Measurements from ENCODE around the gene SKP1. TPM values are rescaled to one million over a fixed set of nuclear protein-coding genes. Genes with fewer than 3 reads are reported as not detected.
"Not testable (repeated sequence)": the region's sequence is repeated elsewhere in the genome, so short reads cannot be mapped to it uniquely, and the experiment has no call there.

SKP1 gene
- total RNA-seq, 1 experiment from 2014 or later = 715 TPM

GRCh38 chr5:134177369-134178095, 782 bp upstream of the SKP1 start:
- DNase-seq (ENCODE audit: low read depth) = no peak

GRCh38 chr5:134175921-134176510, 734 bp downstream of the SKP1 start:
- peak; percentile 39 for DNase-seq (ENCODE audit: low read depth)

- DNase-seq (ENCODE audit: low read depth) = peak; percentile 56
These were observed 1.6 kb downstream of the SKP1 start for GRCh38 chr5:134174841-134175839.

GRCh38 chr5:134171972-134172371, 4.8 kb downstream of the SKP1 start:
- DNase-seq (ENCODE audit: low read depth) = no peak

GRCh38 chr5:134162592-134162991, 14.2 kb downstream of the SKP1 start:
- DNase-seq (ENCODE audit: low read depth) = no peak

- no peak for DNase-seq (ENCODE audit: low read depth)
These were observed 15.0 kb downstream of the SKP1 start for GRCh38 chr5:134161513-134162395.

- DNase-seq (ENCODE audit: low read depth) = peak; percentile 23
These were observed 23.1 kb downstream of the SKP1 start for GRCh38 chr5:134153657-134154056.

GRCh38 chr5:134153241-134153640, 23.5 kb downstream of the SKP1 start:
- DNase-seq (ENCODE audit: low read depth) = no peak

GRCh38 chr5:134152173-134152832, 24.4 kb downstream of the SKP1 start:
- not testable (repeated sequence) for DNase-seq (ENCODE audit: low read depth)

GRCh38 chr5:134151723-134152122, 25.0 kb downstream of the SKP1 start:
- DNase-seq (ENCODE audit: low read depth) = no peak

GRCh38 chr5:134149571-134150303, 27.0 kb downstream of the SKP1 start:
- DNase-seq (ENCODE audit: low read depth) = no peak

GRCh38 chr5:134148986-134149539, 27.7 kb downstream of the SKP1 start:
- DNase-seq (ENCODE audit: low read depth) = no peak

GRCh38 chr5:134148316-134148715, 28.4 kb downstream of the SKP1 start:
- no peak for DNase-seq (ENCODE audit: low read depth)

GRCh38 chr5:134146651-134147518, 29.9 kb downstream of the SKP1 start:
- no peak for DNase-seq (ENCODE audit: low read depth)

- DNase-seq (ENCODE audit: low read depth) = peak; percentile 71
These were observed 30.8 kb downstream of the SKP1 start for GRCh38 chr5:134145779-134146581.

GRCh38 chr5:134145041-134145757, 31.6 kb downstream of the SKP1 start:
- no peak for DNase-seq (ENCODE audit: low read depth)
